ENCODE measurements around the gene RENBP. TPM values are rescaled to one million over a fixed set of nuclear protein-coding genes. Genes with fewer than 3 reads are reported as not detected.

RENBP gene
- total RNA-seq, 2 donors from 2014 or later, result 6.2 to 10.6 TPM

GRCh38 chrX:153972368-153973126 is 28.1 kb upstream of the RENBP start, which contains the start of gene TMEM187:
Gene TMEM187, plus strand, starts transcription at chrX:153972754. Its CDS starts 9,309 bp downstream, at chrX:153982063.
- Histone ChIP-seq H3K27me3 (no peaks in the 10 kb centered on the region), H3K9me3 (no peaks in the 10 kb centered on the region), H3K36me3 (no peaks in the 10 kb centered on the region), H3K27ac (peak within 1 kb of the TSS; percentile 97 to 99), H3K4me1 (peaks cover 0 to 44% of the 10 kb centered on the region in 2 donors), H3K4me3 (peak within 1 kb of the TSS; percentile 68 to 71)
- peak; percentile 89 for DNase-seq (ENCODE audit: low spot score)
- TF ChIP-seq CTCF (IDR thresholded peaks at IDR 0.05), result no peak

DNA sequence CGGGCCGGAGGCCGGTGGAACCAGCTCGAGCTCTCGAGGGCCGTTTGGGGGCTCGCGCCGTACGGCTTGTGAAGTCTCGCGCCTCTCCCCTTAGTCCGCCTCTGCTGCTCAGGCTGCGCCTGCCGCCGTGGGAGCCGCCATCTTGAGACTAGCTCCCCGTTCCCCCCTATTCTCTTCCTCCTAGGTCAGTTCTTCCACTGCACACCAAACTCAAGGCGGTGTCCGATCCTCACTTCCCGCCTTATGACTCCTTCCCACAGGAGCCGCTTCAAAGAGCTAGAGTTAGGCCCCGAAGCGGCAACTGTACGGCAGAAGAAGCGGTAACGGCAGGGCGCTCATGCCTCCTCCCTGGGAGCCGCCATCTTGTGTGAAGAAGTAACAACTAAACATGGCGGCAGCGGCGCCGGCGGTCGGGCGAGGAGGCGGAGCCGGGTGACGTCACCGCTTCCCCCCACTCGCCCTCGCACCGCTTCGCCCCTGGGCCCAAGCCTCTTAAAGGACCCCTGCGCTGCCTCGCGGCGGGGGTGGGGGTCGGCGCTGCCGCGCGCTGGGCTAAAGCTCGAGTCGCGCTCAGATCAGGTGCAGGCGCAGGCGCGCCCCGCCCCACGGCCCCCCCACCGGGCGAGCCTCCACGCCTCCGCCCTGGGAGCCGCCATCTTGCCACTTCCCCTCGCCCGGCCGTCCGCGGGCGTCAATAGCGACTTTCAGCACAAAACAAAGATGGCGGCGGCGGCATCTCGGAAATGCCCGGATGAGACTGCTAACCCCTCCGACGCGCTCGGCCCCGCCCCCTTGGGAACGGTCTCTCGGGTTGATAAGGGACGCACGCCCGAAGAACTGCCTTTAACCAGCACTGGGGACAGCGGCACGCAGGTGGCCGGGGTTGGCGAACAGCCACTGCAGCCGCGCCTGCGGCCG is 27.3 kb upstream of the RENBP start, which contains the start of gene HCFC1:
Gene HCFC1, minus strand, starts transcription at position 369 of the 918 bp plus-strand sequence. CDS start 978 bp downstream, outside the sequence.
- no peak for TF ChIP-seq CTCF (IDR thresholded peaks at IDR 0.05)
- no peaks in the 10 kb centered on the region for H3K36me3 ChIP-seq
- H3K9me3 ChIP-seq, result no peaks in the 10 kb centered on the region
- H3K4me1 ChIP-seq, result peaks cover 0 to 53% of the 10 kb centered on the region in 2 donors
- peak within 1 kb of the TSS; percentile 68 to 71 for H3K4me3 ChIP-seq
- no peaks in the 10 kb centered on the region for H3K27me3 ChIP-seq
- H3K27ac ChIP-seq, result peak within 1 kb of the TSS; percentile 97 to 99
- DNase-seq (ENCODE audit: low spot score), result peak; percentile 95

- TF ChIP-seq CTCF (IDR thresholded peaks at IDR 0.05), result no peak
- Histone ChIP-seq H3K36me3 (no peaks in the 10 kb centered on the region), H3K27me3 (no peaks in the 10 kb centered on the region), H3K9me3 (no peaks in the 10 kb centered on the region), H3K4me3 (peak overlapping the region; percentile 68 to 71), H3K4me1 (peaks cover 0 to 59% of the 10 kb centered on the region in 2 donors), H3K27ac (peak overlapping the region; percentile 97 to 99)
- peak; percentile 87 for DNase-seq (ENCODE audit: low spot score)
Observed at GRCh38 chrX:153971124-153971449, 26.6 kb upstream of the RENBP start.

DNA sequence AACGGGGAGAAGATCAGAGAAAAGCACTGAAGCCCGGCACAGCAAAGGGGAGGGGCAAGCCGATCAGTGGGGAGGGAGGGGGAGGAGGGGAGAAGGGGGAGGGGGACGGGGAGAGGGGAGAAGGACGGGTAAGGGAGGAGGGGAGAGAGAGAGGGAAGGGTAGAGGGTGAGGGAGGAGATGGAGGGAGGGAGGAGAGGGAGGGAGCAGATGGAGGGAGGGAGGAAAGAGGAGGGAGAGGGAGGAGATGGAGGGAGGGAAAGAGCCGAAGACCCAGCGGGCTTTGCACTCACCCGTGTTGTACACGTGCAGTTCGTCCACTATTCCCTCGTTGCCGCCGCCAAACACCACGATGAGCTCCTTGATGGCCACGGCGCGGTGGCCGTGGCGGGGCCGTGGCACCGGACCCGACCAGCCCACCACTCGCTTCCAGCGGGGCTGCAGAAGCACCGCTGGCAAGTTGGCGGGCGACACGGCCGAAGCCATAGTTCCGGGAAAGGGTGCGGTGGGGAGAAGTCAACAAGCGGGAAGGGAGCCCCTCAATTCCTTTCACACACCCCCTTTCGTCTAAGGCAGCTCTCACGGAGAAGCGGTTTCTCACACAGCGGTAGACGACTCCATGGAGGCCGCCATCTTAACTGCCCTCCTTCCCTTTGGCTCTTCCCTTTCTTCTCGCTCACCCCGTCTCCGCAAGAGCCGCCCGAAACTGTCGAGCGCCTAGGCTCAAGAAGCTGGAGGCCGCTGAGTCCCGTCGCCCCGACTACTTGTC is 26.1 kb upstream of the RENBP start:
- H3K4me1 ChIP-seq, result peaks cover 0 to 63% of the 10 kb centered on the region in 2 donors
- no peaks in the 10 kb centered on the region for H3K27me3 ChIP-seq
- TF ChIP-seq CTCF (IDR thresholded peaks at IDR 0.05), result no peak
- no peak for DNase-seq (ENCODE audit: low spot score)
- H3K4me3 ChIP-seq, result peak overlapping the region; percentile 68 to 71
- H3K36me3 ChIP-seq, result no peaks in the 10 kb centered on the region
- no peaks in the 10 kb centered on the region for H3K9me3 ChIP-seq
- H3K27ac ChIP-seq, result peak overlapping the region; percentile 97 to 99

GRCh38 chrX:153969904-153970356 is 25.5 kb upstream of the RENBP start:
- H3K27me3 ChIP-seq, result no peaks in the 10 kb centered on the region
- no peak for TF ChIP-seq CTCF (IDR thresholded peaks at IDR 0.05)
- peaks cover 0 to 68% of the 10 kb centered on the region in 2 donors for H3K4me1 ChIP-seq
- H3K4me3 ChIP-seq, result peak overlapping the region; percentile 68 to 71
- DNase-seq (ENCODE audit: low spot score), result no peak
- H3K27ac ChIP-seq, result peak overlapping the region; percentile 97 to 99
- no peaks in the 10 kb centered on the region for H3K36me3 ChIP-seq
- H3K9me3 ChIP-seq, result no peaks in the 10 kb centered on the region
